SJSA1 (cell line): Measurements from ENCODE around the gene CAMKMT. TPM values are rescaled to one million over a fixed set of nuclear protein-coding genes. Genes with fewer than 3 reads are reported as not detected.

Experiments used
- DNase-seq, 2 experiments: peaks; one replicate each; pipeline ENCODE4 v3.0.0-alpha.2; 2015 to 2020; ENCODE audit warnings: low spot score in 2 of 2, low read depth in 1 of 2
- H3K27ac ChIP-seq: fragments of 250-450 bp; sonication (Bioruptor Pico); 2 replicates; pipeline ENCODE4 v1.5.1; 2020; ENCODE audit warnings: mild to moderate bottlenecking, moderate library complexity
- H3K27me3 ChIP-seq: fragments of 250-450 bp; sonication (Bioruptor Pico); replicated peaks from 2 replicates; pipeline ENCODE4 v1.5.1; 2020; ENCODE audit warnings: mild to moderate bottlenecking, moderate library complexity
- H3K36me3 ChIP-seq: fragments of 250-450 bp; sonication (Bioruptor Pico); 2 replicates; pipeline ENCODE4 v1.5.1; 2020; ENCODE audit warnings: mild to moderate bottlenecking
- H3K4me1 ChIP-seq: fragments of 250-450 bp; sonication (Bioruptor Pico); replicated peaks from 2 replicates; pipeline ENCODE4 v1.6.1; 2021; ENCODE audit warnings: mild to moderate bottlenecking
- H3K4me3 ChIP-seq: fragments of 250-450 bp; sonication (Bioruptor Pico); 2 replicates; pipeline ENCODE4 v1.5.1; 2020; ENCODE audit warnings: mild to moderate bottlenecking
- H3K9me3 ChIP-seq: fragments of 250-450 bp; sonication (Bioruptor Pico); replicated peaks from 2 replicates; pipeline ENCODE4 v1.5.1; 2020; ENCODE audit warnings: mild to moderate bottlenecking
- total RNA-seq: library from RNA; depleted of rRNA; stranded (reverse); fragments of >200 nt; shearing (Covaris generic); gene quantifications from 2 replicates; pipeline ENCODE4 v1.2.3, GENCODE V29; 2014

The CAMKMT gene
- total RNA-seq, 1 experiment from 2014 or later: 4.7 TPM

GRCh38 chr2:44688456-44689124, 326.8 kb downstream of the CAMKMT start:
- DNase-seq: no peak
- Histone ChIP-seq H3K36me3 (no peaks in the 10 kb centered on the region), H3K4me1 (no peaks in the 10 kb centered on the region), H3K4me3 (no peak overlapping the region), H3K9me3 (no peaks in the 10 kb centered on the region), H3K27ac (no peak overlapping the region), H3K27me3 (no peaks in the 10 kb centered on the region)

- no peaks in the 10 kb centered on the region for H3K4me1 ChIP-seq
- H3K27ac ChIP-seq: no peak overlapping the region
- no peak for DNase-seq
- H3K9me3 ChIP-seq: no peaks in the 10 kb centered on the region
- no peak overlapping the region for H3K4me3 ChIP-seq
- H3K36me3 ChIP-seq: no peaks in the 10 kb centered on the region
- no peaks in the 10 kb centered on the region for H3K27me3 ChIP-seq
Observed at GRCh38 chr2:44689516-44689915, 327.8 kb downstream of the CAMKMT start.

GRCh38 chr2:44691174-44691785, 329.5 kb downstream of the CAMKMT start:
- H3K36me3 ChIP-seq: no peaks in the 10 kb centered on the region
- H3K27me3 ChIP-seq: no peaks in the 10 kb centered on the region
- no peak for DNase-seq
- H3K27ac ChIP-seq: no peak overlapping the region
- H3K4me3 ChIP-seq: no peak overlapping the region
- H3K4me1 ChIP-seq: no peaks in the 10 kb centered on the region
- no peaks in the 10 kb centered on the region for H3K9me3 ChIP-seq

- no peaks in the 10 kb centered on the region for H3K4me1 ChIP-seq
- no peaks in the 10 kb centered on the region; the same call in 1 of the 2 replicates for H3K27me3 ChIP-seq
- H3K36me3 ChIP-seq: no peaks in the 10 kb centered on the region
- no peak overlapping the region for H3K27ac ChIP-seq
- no peak for DNase-seq
- H3K4me3 ChIP-seq: no peak overlapping the region
- no peaks in the 10 kb centered on the region for H3K9me3 ChIP-seq
Observed at GRCh38 chr2:44692821-44693220, 331.1 kb downstream of the CAMKMT start.

- no peak for DNase-seq
- Histone ChIP-seq H3K9me3 (no peaks in the 10 kb centered on the region), H3K36me3 (no peaks in the 10 kb centered on the region), H3K27me3 (no peaks in the 10 kb centered on the region; the same call in 1 of the 2 replicates), H3K27ac (no peak overlapping the region), H3K4me1 (no peaks in the 10 kb centered on the region), H3K4me3 (no peak overlapping the region)
Observed at GRCh38 chr2:44700824-44701223, 339.1 kb downstream of the CAMKMT start.

- H3K4me1 ChIP-seq: no peaks in the 10 kb centered on the region
- no peak for DNase-seq
Observed at GRCh38 chr2:44705356-44705755, 343.6 kb downstream of the CAMKMT start.

GRCh38 chr2:44705876-44706480, 344.2 kb downstream of the CAMKMT start:
- Histone ChIP-seq H3K36me3 (no peaks in the 10 kb centered on the region), H3K9me3 (no peaks in the 10 kb centered on the region), H3K27ac (no peak overlapping the region), H3K4me1 (no peaks in the 10 kb centered on the region), H3K27me3 (no peaks in the 10 kb centered on the region), H3K4me3 (no peak overlapping the region)
- DNase-seq: no peak

More at GRCh38 chr2:44705356-44705755, 343.6 kb downstream of the CAMKMT start:
- Histone ChIP-seq H3K4me3 (no peak overlapping the region), H3K9me3 (no peaks in the 10 kb centered on the region), H3K27me3 (no peaks in the 10 kb centered on the region), H3K36me3 (no peaks in the 10 kb centered on the region), H3K27ac (no peak overlapping the region)

GRCh38 chr2:44706681-44707553, 345.2 kb downstream of the CAMKMT start:
- DNase-seq: no peak
- H3K4me1 ChIP-seq: no peaks in the 10 kb centered on the region
- no peaks in the 10 kb centered on the region for H3K36me3 ChIP-seq
- H3K27me3 ChIP-seq: no peaks in the 10 kb centered on the region
- H3K9me3 ChIP-seq: no peaks in the 10 kb centered on the region
- no peak overlapping the region for H3K27ac ChIP-seq
- no peak overlapping the region for H3K4me3 ChIP-seq

- no peaks in the 10 kb centered on the region for H3K36me3 ChIP-seq
- no peak overlapping the region for H3K4me3 ChIP-seq
- no peak for DNase-seq
- H3K9me3 ChIP-seq: no peaks in the 10 kb centered on the region
- H3K27ac ChIP-seq: no peak overlapping the region
- no peaks in the 10 kb centered on the region for H3K27me3 ChIP-seq
- H3K4me1 ChIP-seq: no peaks in the 10 kb centered on the region
Observed at GRCh38 chr2:44707945-44708660, 346.4 kb downstream of the CAMKMT start.

GRCh38 chr2:44708661-44709000, 346.9 kb downstream of the CAMKMT start:
- DNase-seq: no peak
- H3K27ac ChIP-seq: no peak overlapping the region
- no peaks in the 10 kb centered on the region for H3K27me3 ChIP-seq
- H3K4me1 ChIP-seq: no peaks in the 10 kb centered on the region
- H3K9me3 ChIP-seq: no peaks in the 10 kb centered on the region
- no peak overlapping the region for H3K4me3 ChIP-seq
- no peaks in the 10 kb centered on the region for H3K36me3 ChIP-seq

GRCh38 chr2:44713170-44713569, 351.4 kb downstream of the CAMKMT start:
- no peak overlapping the region for H3K4me3 ChIP-seq
- H3K27ac ChIP-seq: no peak overlapping the region
- no peaks in the 10 kb centered on the region for H3K27me3 ChIP-seq
- H3K36me3 ChIP-seq: no peaks in the 10 kb centered on the region
- H3K4me1 ChIP-seq: no peaks in the 10 kb centered on the region
- H3K9me3 ChIP-seq: no peaks in the 10 kb centered on the region
- no peak for DNase-seq

- no peaks in the 10 kb centered on the region for H3K27me3 ChIP-seq
- H3K36me3 ChIP-seq: no peaks in the 10 kb centered on the region
- H3K4me3 ChIP-seq: no peak overlapping the region
- no peaks in the 10 kb centered on the region for H3K9me3 ChIP-seq
- DNase-seq: peak in 1 of 2 experiments; percentile 3
- H3K27ac ChIP-seq: no peak overlapping the region
- H3K4me1 ChIP-seq: no peaks in the 10 kb centered on the region
Observed at GRCh38 chr2:44715671-44716081, 353.9 kb downstream of the CAMKMT start.

GRCh38 chr2:44716131-44716530, 354.4 kb downstream of the CAMKMT start:
- Histone ChIP-seq H3K4me1 (no peaks in the 10 kb centered on the region), H3K4me3 (no peak overlapping the region), H3K9me3 (no peaks in the 10 kb centered on the region), H3K36me3 (no peaks in the 10 kb centered on the region), H3K27ac (no peak overlapping the region), H3K27me3 (no peaks in the 10 kb centered on the region)
- DNase-seq: no peak
